T-helper 2 cell treated with Interferon-gamma antibody and Interleukin-4, amounts not matched to agents 100 ng/mL and 5 ng/mL, for 36 hours (primary cell): Measurements from ENCODE around the gene TMEM132A. TPM values are rescaled to one million over a fixed set of nuclear protein-coding genes. Genes with fewer than 3 reads are reported as not detected.

Experiments
- intact Hi-C: fragments of 100-400 bp; cut with micrococcal nuclease; formaldehyde crosslinking; loops from one replicate; pipeline ENCODE4 v1.15.1; 2023
- total RNA-seq: library from RNA; stranded (reverse); gene quantifications from 2 replicates; pipeline ENCODE4 v1.2.3, GENCODE V29; 2022

The TMEM132A gene, protein sequence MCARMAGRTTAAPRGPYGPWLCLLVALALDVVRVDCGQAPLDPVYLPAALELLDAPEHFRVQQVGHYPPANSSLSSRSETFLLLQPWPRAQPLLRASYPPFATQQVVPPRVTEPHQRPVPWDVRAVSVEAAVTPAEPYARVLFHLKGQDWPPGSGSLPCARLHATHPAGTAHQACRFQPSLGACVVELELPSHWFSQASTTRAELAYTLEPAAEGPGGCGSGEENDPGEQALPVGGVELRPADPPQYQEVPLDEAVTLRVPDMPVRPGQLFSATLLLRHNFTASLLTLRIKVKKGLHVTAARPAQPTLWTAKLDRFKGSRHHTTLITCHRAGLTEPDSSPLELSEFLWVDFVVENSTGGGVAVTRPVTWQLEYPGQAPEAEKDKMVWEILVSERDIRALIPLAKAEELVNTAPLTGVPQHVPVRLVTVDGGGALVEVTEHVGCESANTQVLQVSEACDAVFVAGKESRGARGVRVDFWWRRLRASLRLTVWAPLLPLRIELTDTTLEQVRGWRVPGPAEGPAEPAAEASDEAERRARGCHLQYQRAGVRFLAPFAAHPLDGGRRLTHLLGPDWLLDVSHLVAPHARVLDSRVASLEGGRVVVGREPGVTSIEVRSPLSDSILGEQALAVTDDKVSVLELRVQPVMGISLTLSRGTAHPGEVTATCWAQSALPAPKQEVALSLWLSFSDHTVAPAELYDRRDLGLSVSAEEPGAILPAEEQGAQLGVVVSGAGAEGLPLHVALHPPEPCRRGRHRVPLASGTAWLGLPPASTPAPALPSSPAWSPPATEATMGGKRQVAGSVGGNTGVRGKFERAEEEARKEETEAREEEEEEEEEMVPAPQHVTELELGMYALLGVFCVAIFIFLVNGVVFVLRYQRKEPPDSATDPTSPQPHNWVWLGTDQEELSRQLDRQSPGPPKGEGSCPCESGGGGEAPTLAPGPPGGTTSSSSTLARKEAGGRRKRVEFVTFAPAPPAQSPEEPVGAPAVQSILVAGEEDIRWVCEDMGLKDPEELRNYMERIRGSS
- total RNA-seq: 0.30 and 0.48 TPM in 2 replicates

DNA sequence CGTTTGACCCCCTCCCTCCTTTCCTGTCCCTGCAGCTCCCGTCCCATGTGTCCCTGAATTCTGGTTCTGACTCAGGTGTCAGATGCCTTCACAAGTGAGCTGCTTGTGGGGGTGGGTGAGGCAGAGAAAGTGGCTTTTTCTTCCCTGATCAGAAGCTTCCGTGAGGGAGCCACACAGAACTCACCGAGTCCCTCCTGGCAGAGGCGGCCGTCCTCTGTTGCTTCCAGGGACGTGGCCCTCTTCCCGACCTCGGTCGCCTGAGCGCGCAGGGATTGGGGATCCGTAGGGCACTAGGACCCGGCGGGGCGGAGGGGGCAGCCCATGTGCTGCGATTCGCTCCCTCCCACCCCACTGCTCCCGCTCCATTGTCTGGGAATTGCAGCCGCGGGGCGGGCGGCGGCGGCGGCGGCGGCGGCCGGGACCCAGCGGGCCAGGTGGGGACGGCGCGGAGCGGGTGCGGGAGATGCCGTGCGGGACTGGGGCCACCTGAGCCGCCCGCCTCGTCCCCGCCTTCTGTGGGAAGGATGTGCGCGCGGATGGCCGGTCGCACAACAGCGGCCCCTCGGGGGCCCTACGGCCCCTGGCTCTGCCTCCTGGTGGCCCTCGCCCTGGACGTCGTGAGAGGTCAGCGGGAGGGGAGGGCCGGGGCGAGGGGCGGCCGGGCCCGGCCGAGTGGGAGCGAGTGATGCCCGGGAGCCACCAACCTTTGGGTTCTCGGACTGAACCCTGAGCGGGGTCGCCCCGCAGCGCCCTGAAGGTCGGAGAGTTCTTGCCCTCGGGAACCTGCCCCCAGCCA lies at the start of gene TMEM132A:
TSS of gene TMEM132A (plus strand) at position 351 of the 796 bp plus-strand sequence. CDS start at position 525, 174 bp downstream.
- intact Hi-C loops: no loop called here

DNA sequence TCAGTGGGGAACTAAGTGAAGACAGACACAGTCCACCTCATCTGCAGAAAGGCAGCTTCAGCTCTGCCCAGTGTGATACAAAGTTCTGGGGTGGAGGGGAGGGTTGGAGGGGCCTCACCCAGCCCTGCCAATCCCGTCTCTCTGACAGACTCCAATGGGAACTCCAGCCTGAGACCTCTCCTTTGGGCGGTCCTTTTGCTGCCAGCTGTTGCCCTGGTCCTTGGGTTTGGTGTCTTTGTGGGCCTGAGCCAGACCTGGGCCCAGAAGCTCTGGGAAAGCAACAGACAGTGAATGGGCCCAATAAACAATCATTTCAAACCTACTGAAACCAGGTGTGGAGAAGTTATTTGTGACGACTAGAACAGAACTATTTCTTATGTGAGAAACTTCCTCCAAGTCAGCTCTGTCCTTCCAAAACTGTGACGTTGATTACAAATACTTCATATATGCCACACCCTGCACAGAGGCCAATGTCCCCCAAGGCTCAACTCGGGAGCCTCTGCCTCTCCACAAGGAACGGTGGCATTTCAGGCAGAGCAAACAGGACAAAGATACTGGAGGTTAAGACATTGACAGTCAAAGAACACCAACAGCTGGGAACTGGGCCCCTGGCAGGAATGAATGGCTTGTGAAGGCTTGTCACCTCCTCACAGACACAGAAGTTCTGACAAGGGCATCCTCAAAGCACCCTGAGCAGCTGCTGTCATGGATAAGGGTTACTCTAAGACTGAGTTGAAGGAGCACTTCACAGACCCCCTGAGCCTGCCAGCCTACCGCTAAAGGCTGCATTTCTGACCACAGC lies 48.7 kb upstream of the TMEM132A start:
- intact Hi-C loops: no loop called here

DNA sequence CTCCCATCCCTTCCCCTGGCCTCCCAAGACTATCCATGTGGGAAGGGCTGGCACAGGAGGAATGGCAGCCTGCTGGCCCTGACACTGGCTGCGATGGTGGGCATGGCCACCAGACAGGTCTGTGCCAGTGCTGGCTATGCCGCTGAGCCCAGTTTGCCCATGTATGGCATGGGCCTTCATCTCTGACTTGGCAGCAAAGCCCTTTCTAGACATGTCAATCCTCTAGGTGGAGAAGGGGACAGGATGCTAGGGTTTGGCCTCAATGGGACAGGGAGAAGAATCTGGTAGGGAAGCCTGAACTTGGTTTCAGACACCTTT lies 48.1 kb upstream of the TMEM132A start:
- intact Hi-C loops: no loop called here

DNA sequence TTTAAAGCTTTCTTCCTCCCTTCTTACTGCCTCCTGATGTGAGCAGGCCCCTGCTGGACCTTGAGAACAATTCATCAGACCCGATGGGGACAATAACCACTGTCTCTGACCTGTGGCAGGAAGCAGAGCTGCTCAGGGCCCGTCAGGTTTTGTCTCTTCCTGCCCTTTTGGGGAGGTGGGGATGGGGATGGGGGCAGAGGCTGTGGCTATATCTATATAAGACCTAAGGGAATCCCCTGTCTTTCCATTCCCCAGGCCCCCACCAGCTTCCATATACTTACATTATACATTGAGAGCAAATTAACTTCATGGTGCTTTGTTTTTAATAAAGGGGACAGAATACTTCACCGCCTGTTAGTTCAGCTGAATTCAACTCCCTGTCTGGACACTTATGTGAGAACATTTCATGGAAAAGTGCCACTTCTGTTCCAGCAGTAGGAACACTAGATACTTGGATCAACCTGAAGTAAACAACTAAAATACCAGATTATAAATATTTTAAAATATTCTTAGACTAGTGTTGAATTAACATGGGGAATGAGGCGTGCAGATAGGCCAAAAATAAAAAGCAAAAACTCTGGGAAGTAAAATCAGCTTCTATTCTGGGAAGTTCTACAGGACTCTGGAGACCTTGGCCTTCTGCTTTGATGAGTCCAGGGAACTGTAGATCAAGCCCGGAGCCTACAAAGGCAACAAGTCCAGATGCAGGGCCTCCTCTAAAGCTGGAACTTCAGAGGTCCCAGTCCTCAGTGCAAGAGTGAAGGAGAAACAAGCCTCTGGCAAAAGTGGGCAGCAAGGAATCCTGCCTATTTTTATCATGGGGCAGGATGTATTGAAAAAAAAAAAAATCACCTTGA lies 45.8 kb upstream of the TMEM132A start:
- intact Hi-C loops: no loop called here

DNA sequence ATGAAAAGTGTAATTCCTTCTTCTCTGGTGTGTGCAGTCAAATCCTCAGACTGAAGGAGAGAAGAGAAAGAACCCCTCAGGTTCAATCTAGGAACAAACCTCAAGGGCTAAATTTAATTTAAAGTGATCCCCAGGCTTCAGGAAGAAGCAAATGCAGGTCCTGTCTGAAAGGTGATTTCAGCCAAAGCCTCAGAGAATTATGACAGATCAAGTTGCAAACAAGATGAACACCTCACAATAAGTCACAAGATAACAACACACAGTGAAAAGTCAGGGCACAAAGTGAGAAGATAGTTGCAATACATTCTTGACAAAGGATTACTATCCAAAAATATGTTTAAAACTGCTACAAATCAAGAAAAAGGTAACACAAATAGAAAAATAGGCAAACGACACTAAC lies 45.2 kb upstream of the TMEM132A start:
- intact Hi-C loops: no loop called here

DNA sequence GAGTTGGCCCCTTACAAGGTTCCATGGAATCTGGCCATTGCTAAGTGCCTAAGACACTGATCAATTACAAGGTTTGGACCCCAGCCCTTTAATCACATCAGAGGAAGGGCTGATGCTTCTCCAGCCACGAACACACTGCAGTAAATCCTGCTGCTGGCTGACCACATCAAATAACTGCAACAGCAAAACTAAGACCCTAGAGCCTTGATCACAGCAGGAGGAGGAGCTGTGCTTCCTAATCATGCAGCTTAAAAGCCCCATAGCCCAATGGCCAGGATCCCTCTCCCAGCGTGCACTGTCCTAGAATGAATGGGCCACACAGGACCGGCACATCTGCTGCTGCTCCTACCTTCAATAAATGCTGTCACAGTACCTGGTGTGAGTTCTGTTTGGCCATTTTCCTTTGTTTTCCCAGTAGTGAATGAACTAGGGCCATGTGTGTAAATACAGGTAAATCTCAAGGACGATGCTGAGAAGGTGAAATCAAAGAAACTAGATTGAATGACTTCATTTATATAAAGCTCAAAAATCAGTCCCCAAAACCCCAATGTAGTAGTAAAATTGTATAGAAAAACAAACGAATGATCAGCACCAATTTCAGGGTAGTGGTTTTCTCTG lies 44.2 kb upstream of the TMEM132A start:
- intact Hi-C loops: no loop called here

DNA sequence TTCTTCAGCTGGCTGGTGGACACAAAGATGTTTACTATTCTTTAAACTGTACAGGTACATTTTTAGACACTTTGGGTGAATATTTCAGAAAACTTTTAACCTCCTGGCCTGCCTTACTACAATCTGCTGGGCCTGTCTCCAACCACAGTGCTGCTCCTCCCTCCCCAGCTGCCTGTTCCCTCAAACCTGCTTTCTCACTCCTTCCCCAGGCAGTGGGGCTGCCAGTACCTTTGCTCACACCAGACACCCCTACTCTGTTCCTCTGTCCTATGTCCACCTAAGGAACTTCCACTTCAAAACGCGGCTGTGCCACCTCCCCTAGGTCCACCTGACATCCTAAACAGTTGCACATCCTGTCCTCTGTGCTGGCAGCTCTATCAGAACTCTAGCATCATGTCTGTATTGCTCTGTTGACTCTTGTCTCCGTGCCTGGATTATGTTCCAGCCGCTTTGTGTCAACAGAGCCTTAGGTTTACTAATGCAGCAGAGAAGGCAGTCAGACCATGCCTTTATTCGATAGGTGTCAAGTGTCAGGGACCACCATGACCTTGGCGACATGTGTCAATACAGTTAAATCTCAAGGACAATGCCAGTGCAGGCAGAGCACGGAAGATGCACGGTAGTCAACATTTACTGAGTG lies 43.5 kb upstream of the TMEM132A start:
- intact Hi-C loops: no loop called here

DNA sequence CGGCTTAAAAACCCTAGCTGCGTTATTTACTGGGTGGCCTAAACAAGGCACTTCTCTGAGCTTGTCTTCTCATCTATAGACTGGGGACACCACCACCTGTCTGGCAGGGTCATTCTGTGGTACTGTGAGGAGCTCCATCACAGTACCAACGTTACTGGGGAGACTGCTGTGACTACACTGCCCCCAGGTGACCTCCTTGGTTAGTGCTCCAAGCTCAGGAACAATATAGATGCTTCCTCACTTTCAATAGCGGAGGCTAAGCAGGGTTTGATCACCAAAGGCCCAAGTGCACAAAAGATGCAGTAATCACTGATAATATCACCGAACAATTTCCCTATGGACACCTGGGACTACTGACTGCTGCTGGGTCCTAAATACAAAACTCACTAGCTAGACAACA lies 36.7 kb upstream of the TMEM132A start:
- intact Hi-C loops: loop anchor here (1.0 kb wide), 2 partner anchors 56 to 112 kb away; no protein-coding TSS in a partner anchor

DNA sequence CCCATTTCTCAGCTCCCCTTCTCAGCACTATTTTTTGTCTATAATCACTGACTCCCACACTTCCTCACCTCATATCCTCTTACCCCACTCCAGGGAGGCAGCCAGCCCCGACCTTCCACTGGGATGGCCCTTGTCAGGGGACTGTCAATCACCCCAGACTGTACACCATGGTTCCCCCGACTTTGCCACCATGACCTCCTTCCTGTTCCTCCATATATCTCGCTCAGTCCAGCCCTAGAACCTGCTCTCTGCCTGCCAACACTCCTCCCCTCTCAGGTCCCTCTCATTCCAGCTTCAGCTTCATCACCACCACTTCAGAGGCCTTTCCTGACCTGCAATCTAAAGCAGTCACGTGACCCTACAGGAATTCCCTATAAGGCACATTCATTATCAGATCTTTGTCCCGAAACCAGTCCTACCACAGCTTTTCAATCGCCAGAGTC lies 34.4 kb upstream of the TMEM132A start:
- intact Hi-C loops: no loop called here

DNA sequence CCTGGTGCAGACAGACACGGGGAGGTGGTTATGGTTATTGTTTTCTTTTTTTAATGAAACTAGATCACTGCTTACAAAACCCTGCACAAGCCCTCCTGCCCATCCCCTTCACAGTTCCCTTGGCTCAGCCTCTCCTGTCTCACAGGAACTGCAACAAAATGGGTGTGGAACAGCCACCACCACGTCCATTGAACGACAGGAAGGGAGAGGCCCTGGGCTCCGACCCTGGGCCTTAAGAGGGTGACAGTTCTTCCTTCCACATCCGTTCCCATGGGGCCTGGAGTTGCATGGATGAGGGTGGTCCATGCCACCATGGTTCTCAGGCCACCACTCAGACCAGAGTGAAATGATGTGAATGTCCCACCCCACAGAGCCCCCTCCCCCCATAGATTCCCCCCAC lies 33.6 kb upstream of the TMEM132A start:
- intact Hi-C loops: no loop called here

DNA sequence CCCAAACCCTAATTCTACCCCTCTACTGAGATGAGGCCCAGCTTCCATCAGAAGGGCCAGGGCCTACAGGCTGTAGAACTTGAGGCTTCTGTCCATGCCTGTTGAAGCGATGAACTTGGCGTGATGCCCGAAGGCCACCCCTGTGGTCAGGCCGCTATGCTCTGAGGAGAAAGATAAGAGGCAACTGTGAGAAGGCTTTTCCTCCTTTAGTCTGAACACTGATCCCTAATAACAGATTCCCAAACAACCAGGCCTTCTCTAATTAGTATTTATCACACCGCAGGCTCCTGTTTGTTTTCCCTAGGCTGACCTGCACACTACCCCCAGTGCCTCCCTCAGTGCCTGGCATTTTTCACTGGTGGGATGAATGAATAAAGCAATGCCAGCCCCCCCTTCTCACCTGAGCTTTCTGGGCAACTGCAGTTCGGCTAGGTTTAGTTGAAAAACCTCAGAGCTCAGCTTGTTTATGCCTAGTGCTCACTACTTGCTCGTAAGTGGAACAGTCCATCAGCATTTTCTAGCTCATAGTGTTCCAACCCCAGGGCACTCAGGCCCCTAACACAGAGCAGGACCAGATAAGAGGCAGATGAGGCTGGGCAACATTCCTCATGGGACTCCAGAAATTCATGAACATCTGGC lies 33.0 kb upstream of the TMEM132A start:
- intact Hi-C loops: no loop called here

DNA sequence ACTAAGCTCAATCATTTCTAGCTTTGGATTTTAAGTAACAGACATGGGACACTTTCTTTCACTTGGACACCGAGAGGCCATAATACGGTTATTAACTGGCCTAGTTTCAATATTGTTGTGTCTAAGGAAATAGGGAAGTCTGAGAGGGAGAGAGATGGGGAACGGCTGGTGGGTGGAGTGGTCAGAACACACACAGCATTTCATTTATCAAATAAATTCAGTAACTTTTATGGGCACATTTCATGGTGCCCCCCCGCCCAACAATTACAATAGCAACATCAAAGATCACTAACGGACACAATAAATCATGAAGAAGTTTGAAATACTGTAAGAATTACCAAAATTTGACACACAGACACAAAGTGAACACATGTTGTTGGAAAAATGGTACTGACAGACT lies 28.6 kb upstream of the TMEM132A start:
- intact Hi-C loops: no loop called here

DNA sequence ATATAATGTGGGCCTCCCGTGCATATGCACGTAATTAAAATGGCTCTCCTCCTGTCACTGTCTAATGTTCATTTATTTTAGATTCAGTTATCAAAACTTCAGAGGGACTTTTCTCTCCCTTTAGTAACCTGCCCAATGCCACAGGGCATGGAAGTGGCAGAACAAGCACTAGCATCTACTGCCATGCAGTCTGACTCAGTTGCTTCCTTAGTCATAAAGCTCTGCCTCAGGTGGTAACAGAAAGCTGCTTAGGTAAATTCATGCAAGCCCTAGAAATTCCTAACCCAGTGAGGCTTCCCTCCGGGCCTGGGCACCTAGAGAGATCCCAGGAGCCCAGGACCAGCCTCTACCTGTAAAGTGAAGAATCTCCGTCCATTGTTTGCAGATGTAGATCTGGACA lies 26.8 kb upstream of the TMEM132A start:
- intact Hi-C loops: no loop called here

DNA sequence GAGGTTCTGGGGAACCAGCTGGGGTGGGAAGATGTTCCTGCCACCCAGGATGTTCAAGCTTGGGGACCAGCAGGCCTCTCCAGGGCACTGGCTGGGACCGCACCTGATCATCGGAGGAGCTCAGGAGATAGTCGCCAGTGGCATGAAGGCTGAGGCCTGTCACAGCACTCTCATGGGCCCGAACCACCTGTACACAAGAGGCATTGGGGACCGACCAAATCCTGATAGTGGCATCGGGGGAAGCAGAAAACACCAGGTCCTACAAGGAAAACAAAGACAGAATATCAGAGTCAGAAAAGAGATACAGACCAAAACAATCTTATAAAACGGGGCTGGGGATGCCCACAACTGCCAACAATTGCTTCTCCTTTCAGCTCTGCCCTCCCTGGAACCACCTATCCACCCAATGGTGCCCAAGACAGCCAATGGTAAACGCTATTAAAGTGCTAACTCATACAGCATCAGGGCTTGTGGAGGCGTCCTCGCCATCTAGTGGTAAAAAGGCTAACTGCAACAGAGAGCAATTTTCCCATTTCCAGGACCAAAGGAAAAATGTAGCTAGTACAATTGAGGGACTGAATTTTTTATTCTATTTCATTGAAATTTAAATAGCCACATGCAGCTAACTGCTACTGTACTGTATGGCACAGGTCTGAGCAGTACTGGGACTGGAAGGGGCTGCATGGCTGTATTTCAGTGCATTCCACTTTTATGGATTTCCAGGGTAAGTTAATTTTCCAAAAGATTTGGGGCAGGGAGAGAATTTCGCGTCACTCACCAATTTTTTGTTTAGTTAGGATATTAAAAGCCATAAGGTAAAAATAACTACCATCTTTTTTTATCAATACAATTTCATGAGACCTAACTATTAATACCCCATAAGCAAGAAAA lies 25.0 kb upstream of the TMEM132A start:
- intact Hi-C loops: loop anchor here (1.0 kb wide), 2 partner anchors 68 to 124 kb away; no protein-coding TSS in a partner anchor

DNA sequence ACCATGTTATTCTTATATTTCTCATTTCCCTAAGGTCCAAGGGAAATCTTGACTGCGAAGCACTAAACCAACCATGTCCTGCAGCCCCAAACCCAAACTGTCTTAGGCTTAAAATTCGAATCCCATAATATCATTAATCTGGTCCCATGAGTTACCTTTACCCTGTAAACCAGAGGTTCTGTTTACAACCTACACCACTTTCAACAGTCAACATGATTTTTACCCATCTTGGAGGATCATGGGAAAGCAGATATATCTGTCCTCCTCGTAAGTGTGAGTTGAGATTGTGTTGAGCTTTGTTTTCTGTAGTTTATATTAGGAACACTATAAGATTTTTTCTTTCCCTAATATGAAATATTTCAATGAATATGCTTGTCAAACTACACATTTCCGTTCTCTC lies 24.3 kb upstream of the TMEM132A start:
- intact Hi-C loops: loop anchor here (1.0 kb wide), 2 partner anchors 69 to 125 kb away; no protein-coding TSS in a partner anchor

DNA sequence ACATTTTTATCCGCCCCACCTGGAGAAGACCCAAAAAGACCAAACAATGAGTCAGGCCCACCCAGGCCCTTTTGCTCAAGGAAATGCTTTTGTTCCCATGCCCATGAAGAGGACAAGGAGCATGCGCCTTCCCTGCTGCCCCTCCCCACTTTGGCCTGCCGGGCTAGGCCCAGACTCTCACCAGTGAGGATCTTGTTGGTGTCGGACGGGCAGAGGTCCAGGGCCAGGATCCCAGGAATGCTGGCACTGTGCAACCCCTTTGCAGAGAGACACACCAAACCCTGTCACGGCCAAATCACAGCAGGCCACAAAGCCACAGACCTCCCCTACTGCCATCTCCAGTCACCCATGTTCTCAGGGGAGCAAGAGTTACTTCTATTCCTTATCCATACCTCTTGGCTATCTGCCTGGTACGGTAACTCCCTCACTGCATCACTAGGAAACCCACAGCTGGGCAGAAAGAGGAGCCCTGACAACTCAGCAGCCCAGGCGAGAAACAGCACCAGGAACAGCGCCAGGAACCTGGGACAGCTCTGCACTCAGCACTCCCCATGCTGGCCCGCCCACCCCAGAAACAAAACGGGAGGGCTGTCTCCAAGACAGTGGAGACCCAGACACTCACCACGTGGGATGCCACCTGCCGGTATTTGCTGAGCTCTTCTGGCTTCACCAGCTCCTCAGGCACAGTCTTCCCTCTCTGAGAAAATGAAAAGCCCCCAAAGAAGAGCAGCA lies 23.4 kb upstream of the TMEM132A start:
- intact Hi-C loops: no loop called here
